Calu3 (cell line): Measurements from ENCODE around the gene FIBIN. TPM values are rescaled to one million over a fixed set of nuclear protein-coding genes. Genes with fewer than 3 reads are reported as not detected.
A peak's percentile ranks its signal among the peaks of the same experiment; 100 is the strongest.

Source experiments
- BruUV-seq: library from RNA; stranded (reverse); fragments of 400-500 nt; replicated peaks from 2 replicates; lab custom pipeline; 2021; lab: Mats Ljungman, UMichigan
- CTCF ChIA-PET: fragments of 300-600 bp; sonication (Branson Sonifier 250); formaldehyde crosslinking; loops from one replicate; lab custom pipeline; 2022; ENCODE audit warnings: antibody characterized with exemption; lab: Charles Lee
- DNase-seq: peaks from one replicate; pipeline ENCODE4 v3.0.0; 2022
- H3K27ac Mint-ChIP-seq: one replicate; pipeline ENCODE4 v1.8.0; 2022; ENCODE audit warnings: mixed read lengths; ENCODE audit not compliant: unreplicated experiment
- H3K27me3 Mint-ChIP-seq: one replicate; pipeline ENCODE4 v1.8.0; 2022; ENCODE audit warnings: mixed read lengths; ENCODE audit not compliant: unreplicated experiment
- H3K36me3 Mint-ChIP-seq: one replicate; pipeline ENCODE4 v1.8.0; 2022; ENCODE audit warnings: mild to moderate bottlenecking, moderate library complexity, mixed read lengths; ENCODE audit not compliant: insufficient read depth, unreplicated experiment
- H3K4me1 Mint-ChIP-seq: one replicate; pipeline ENCODE4 v1.8.0; 2022; ENCODE audit warnings: mild to moderate bottlenecking, low read depth, mixed read lengths; ENCODE audit not compliant: unreplicated experiment
- H3K4me3 Mint-ChIP-seq: one replicate; pipeline ENCODE4 v1.8.0; 2022; ENCODE audit warnings: mild to moderate bottlenecking, low read depth, moderate library complexity, mixed read lengths; ENCODE audit not compliant: unreplicated experiment
- H3K9me3 Mint-ChIP-seq: one replicate; pipeline ENCODE4 v1.8.0; 2022; ENCODE audit warnings: low read depth, mixed read lengths; ENCODE audit not compliant: unreplicated experiment
- intact Hi-C: fragments of 100-400 bp; cut with micrococcal nuclease; formaldehyde crosslinking; loops from one replicate; pipeline ENCODE4 v1.10.0; 2022; ENCODE audit not compliant: unreplicated experiment
- total RNA-seq: library from RNA; stranded (reverse); gene quantifications from 2 replicates; pipeline ENCODE4 v1.2.3, GENCODE V29; 2022
- TF ChIP-seq, protein P1 (sequence below): fragments of 200-600 bp; IDR thresholded peaks from one replicate; pipeline ENCODE4 v1.8.0; 2022; ENCODE audit warnings: antibody characterized with exemption; ENCODE audit not compliant: unreplicated experiment

FIBIN gene
- total RNA-seq, 1 experiment from 2014 or later: not detected

DNA sequence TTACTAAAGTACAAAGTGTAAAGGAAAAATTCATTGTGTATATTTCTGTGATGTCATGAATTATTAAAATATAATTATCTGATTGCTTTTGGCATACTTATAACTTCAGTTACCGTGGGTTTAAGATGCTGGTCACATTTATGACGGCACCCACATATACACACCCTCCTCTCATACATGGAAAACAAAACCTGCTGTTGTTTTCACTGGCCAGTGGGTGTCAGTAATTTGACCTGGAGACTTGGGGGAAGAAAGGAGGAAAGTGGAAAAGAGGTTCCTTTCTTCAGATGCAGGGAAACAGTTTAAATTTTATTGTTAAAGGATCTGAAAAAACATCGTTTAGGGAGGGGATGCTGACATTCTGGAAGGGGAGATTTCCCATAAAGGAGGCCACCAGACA lies 46.0 kb downstream of the FIBIN start:
- intact Hi-C loops: no loop called here
- H3K9me3 Mint-ChIP-seq: peaks cover 5% of the 10 kb centered on the region
- TF ChIP-seq, protein P1, sequence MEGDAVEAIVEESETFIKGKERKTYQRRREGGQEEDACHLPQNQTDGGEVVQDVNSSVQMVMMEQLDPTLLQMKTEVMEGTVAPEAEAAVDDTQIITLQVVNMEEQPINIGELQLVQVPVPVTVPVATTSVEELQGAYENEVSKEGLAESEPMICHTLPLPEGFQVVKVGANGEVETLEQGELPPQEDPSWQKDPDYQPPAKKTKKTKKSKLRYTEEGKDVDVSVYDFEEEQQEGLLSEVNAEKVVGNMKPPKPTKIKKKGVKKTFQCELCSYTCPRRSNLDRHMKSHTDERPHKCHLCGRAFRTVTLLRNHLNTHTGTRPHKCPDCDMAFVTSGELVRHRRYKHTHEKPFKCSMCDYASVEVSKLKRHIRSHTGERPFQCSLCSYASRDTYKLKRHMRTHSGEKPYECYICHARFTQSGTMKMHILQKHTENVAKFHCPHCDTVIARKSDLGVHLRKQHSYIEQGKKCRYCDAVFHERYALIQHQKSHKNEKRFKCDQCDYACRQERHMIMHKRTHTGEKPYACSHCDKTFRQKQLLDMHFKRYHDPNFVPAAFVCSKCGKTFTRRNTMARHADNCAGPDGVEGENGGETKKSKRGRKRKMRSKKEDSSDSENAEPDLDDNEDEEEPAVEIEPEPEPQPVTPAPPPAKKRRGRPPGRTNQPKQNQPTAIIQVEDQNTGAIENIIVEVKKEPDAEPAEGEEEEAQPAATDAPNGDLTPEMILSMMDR: no peak
- H3K27me3 Mint-ChIP-seq: no peaks in the 10 kb centered on the region
- H3K4me1 Mint-ChIP-seq: no peaks in the 10 kb centered on the region
- no peak overlapping the region for H3K27ac Mint-ChIP-seq
- no peaks in the 10 kb centered on the region for H3K36me3 Mint-ChIP-seq
- no peak overlapping the region for H3K4me3 Mint-ChIP-seq
- CTCF ChIA-PET: no interaction called here
- DNase-seq: no peak
- no TSS peak for BruUV-seq

DNA sequence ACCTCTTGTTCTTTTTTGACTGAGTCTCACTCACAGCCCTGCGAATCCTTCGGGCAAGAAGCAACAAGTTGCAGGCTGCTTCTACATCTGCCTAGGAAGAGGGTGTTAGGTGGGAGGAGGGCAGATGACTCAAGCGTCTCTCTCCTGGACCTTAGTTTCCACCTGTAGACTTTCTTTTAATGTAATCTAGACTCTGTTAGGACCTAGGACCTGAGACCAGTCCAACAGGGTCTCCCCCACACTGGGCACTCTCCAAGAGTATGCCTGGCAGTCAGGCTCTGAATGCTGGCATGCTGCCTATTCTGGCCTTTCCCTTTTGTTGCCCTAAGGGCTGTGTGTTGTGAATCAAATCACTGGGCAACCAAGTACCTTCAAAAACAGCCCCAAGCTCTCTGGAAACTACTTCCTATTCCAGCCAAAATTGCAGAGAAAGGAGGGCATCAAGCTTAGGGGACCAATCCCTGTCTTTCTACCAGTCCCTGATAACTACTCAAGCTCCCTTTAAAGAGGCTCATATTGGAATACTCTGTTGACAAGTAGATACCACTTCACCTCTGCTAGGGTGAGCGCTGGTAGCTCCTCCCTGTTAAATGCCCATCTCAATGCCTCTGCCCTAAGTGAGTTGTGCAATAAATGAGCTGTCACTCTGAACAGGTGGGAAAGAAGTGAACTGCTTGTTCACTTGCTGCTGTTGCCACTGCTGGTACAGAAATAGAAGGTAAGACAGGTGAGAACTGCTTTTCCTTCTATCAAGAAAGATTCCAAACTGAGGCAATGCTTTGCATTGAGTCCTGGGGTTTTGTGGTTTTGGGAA lies 46.6 kb downstream of the FIBIN start, which contains the start of gene BBOX1:
BBOX1 (plus strand) TSS at position 514 of the 814 bp plus-strand sequence. CDS start 14,616 bp downstream, outside the sequence.
- H3K4me3 Mint-ChIP-seq: no peak within 1 kb of the TSS
- CTCF ChIA-PET: no interaction called here
- TF ChIP-seq, protein P1: no peak
- no peaks in the 10 kb centered on the region for H3K4me1 Mint-ChIP-seq
- peaks cover 5% of the 10 kb centered on the region for H3K9me3 Mint-ChIP-seq
- no TSS peak for BruUV-seq
- no peaks in the 10 kb centered on the region for H3K36me3 Mint-ChIP-seq
- intact Hi-C loops: no loop called here
- DNase-seq: peak; percentile 41
- H3K27me3 Mint-ChIP-seq: no peaks in the 10 kb centered on the region
- H3K27ac Mint-ChIP-seq: no peak within 1 kb of the TSS

DNA sequence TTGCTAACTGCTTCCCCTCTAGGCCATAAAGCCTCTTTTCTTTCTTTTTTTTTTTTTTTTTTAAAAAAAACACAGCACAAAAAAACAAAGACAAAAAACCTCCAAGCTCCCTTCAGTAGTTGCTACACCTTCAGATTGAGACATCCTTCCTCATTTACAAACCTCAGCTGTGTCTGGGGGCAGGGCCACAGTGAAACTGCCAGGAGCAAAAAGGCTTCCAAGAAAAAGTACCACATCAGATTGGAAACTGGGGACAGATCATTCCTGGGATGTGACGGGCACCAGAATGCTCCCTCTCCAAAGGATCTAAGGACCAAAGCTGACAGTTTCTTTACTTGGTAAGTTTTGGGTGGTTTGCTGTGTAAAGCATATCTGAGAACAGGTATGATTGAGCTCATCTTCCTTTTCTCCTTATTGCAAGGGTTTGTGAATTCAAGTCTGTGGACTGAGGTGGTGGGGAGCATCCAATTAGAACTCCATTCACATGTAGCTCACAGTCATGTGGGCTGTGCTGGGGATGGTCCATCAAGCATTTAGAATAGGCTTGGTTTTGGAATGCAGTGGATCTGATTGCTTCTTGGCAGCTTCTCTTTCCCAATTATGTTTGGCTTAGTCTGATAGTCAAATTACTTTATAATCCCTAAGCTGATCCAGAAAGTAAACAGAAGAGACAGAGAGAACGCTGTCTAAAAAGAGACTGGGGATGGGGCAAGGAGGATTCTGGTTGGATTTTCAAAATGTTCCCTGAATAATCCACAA lies 47.4 kb downstream of the FIBIN start:
- H3K4me1 Mint-ChIP-seq: no peaks in the 10 kb centered on the region
- no TSS peak for BruUV-seq
- no peaks in the 10 kb centered on the region for H3K27me3 Mint-ChIP-seq
- H3K4me3 Mint-ChIP-seq: no peak overlapping the region
- TF ChIP-seq, protein P1: no peak
- no peaks in the 10 kb centered on the region for H3K36me3 Mint-ChIP-seq
- DNase-seq: no peak
- peaks cover 5% of the 10 kb centered on the region for H3K9me3 Mint-ChIP-seq
- CTCF ChIA-PET: interaction anchor here (1.0 kb wide), 1 partner anchor 579 kb away, joined by 3 read pairs; no protein-coding TSS in a partner anchor
- intact Hi-C loops: no loop called here
- H3K27ac Mint-ChIP-seq: no peak overlapping the region

Other genes starting within 250 kb of the FIBIN start
- not detected in 2 replicates for gene BBOX1, start 46.7 kb downstream of the FIBIN start, total RNA-seq